CD14-positive monocyte (primary cell): ENCODE measurements around the gene DCP1A. TPM values are rescaled to one million over a fixed set of nuclear protein-coding genes. Genes with fewer than 3 reads are reported as not detected.
A peak's percentile ranks its signal among the peaks of the same experiment; 100 is the strongest.

ENCODE experiments used
- DNase-seq, 3 donors: peaks; one replicate each; pipeline ENCODE4 v3.0.0-alpha.2; 2011 to 2022
- H2AFZ ChIP-seq: 2 replicates; pipeline ENCODE4 v1.6.0; 2012; ENCODE audit warnings: mild to moderate bottlenecking, low read depth, low read length, inconsistent platforms; ENCODE audit not compliant: insufficient read depth, poor library complexity, severe bottlenecking
- H3K27ac ChIP-seq, 2 donors: 1 replicate in 1 of 2; 2 replicates in 1 of 2; pipeline ENCODE4 v1.5.1; 2012 to 2013; ENCODE audit warnings: low read length in 2 of 2, control low read depth in 1 of 2, inconsistent platforms in 1 of 2, low read depth in 1 of 2, mild to moderate bottlenecking in 1 of 2
- H3K27me3 ChIP-seq, 2 donors: one replicate each; pipeline versions ENCODE4 v1.6.0 to v1.6.1; 2011 to 2013; ENCODE audit warnings: low read length in 2 of 2; ENCODE audit not compliant: control insufficient read depth in 2 of 2, insufficient read depth in 2 of 2
- H3K36me3 ChIP-seq, 2 donors: replicated peaks in 1 of 2; 1 replicate in 1 of 2; 2 replicates in 1 of 2; pipeline versions ENCODE4 v1.5.1 to v1.6.1; 2012 to 2013; ENCODE audit warnings: low read length in 2 of 2, control low read depth in 1 of 2, inconsistent platforms in 1 of 2, mild to moderate bottlenecking in 1 of 2; ENCODE audit not compliant: insufficient read depth in 2 of 2, control insufficient read depth in 1 of 2
- H3K4me1 ChIP-seq, 2 donors: 1 replicate in 1 of 2; 2 replicates in 1 of 2; pipeline versions ENCODE4 v1.5.1 to v1.6.1; 2012 to 2013; ENCODE audit warnings: low read length in 2 of 2, control low read depth in 1 of 2, inconsistent platforms in 1 of 2, mild to moderate bottlenecking in 1 of 2, moderate library complexity in 1 of 2; ENCODE audit not compliant: insufficient read depth in 2 of 2, control insufficient read depth in 1 of 2
- H3K4me2 ChIP-seq: replicated peaks from 2 replicates; pipeline ENCODE3; 2012; ENCODE audit warnings: low read length, moderate library complexity, mild to moderate bottlenecking; ENCODE audit not compliant: poor library complexity, severe bottlenecking; ENCODE audit errors: extremely low read depth
- H3K4me3 ChIP-seq, 3 experiments: fragments of 200-600 bp in 1 of 3; sonication (generic) in 1 of 3; replicated peaks in 1 of 3; 1 replicate in 2 of 3; 2 replicates in 1 of 3; pipeline ENCODE4 v1.5.1; 2011 to 2013; ENCODE audit warnings: low read length in 3 of 3, mild to moderate bottlenecking in 3 of 3, control low read depth in 2 of 3, low read depth in 2 of 3, inconsistent platforms in 1 of 3, moderate library complexity in 1 of 3
- H3K79me2 ChIP-seq: 2 replicates; pipeline ENCODE4 v1.6.0; 2012; ENCODE audit warnings: mild to moderate bottlenecking, control low read depth, inconsistent platforms, low read length, moderate library complexity; ENCODE audit not compliant: insufficient read depth
- H3K9ac ChIP-seq: 2 replicates; pipeline ENCODE4 v1.6.0; 2017; ENCODE audit warnings: low read length, mild to moderate bottlenecking; ENCODE audit not compliant: insufficient read depth, poor library complexity, severe bottlenecking
- H3K9me3 ChIP-seq, 2 donors: replicated peaks in 1 of 2; 1 replicate in 1 of 2; 2 replicates in 1 of 2; pipeline versions ENCODE4 v1.5.1 to v1.6.1; 2012 to 2013; ENCODE audit warnings: low read length in 2 of 2, control low read depth in 1 of 2; ENCODE audit not compliant: control insufficient read depth in 1 of 2, insufficient read depth in 1 of 2
- H4K20me1 ChIP-seq: 2 replicates; pipeline ENCODE4 v1.6.0; 2012; ENCODE audit warnings: mild to moderate bottlenecking, low read length, control low read depth, moderate library complexity; ENCODE audit not compliant: insufficient read depth
- H3K27ac Mint-ChIP-seq, 7 donors: one replicate each; pipeline ENCODE4 v1.8.0; 2020; ENCODE audit warnings: mild to moderate bottlenecking in 7 of 7, mixed read lengths in 7 of 7, moderate library complexity in 6 of 7, inconsistent platforms in 2 of 7
- H3K27me3 Mint-ChIP-seq, 3 donors: one replicate each; pipeline ENCODE4 v1.8.0; 2021 to 2022; ENCODE audit warnings: low read depth in 3 of 3, mild to moderate bottlenecking in 3 of 3, mixed read lengths in 3 of 3, moderate library complexity in 3 of 3, inconsistent platforms in 1 of 3
- H3K36me3 Mint-ChIP-seq, 2 donors: one replicate each; pipeline ENCODE4 v1.8.0; 2020; ENCODE audit warnings: mixed read lengths in 2 of 2, inconsistent platforms in 1 of 2, mild to moderate bottlenecking in 1 of 2
- H3K4me1 Mint-ChIP-seq: one replicate; pipeline ENCODE4 v1.8.0; 2020; ENCODE audit warnings: mild to moderate bottlenecking, mixed read lengths
- H3K4me3 Mint-ChIP-seq, 2 donors: one replicate each; pipeline ENCODE4 v1.8.0; 2020; ENCODE audit warnings: mild to moderate bottlenecking in 2 of 2, mixed read lengths in 2 of 2, moderate library complexity in 1 of 2
- H3K9me3 Mint-ChIP-seq, 7 donors: one replicate each; pipeline ENCODE4 v1.8.0; 2020 to 2022; ENCODE audit warnings: mixed read lengths in 7 of 7, mild to moderate bottlenecking in 6 of 7, moderate library complexity in 6 of 7, inconsistent platforms in 2 of 7
- CTCF ChIP-seq: fragments of 200-600 bp; IDR thresholded peaks from one replicate; pipeline ENCODE4 v1.8.0; 2022; ENCODE audit warnings: antibody characterized with exemption, mild to moderate bottlenecking
- WGBS: methylation state at CpG from one replicate; pipeline ENCODE4 v1.1.5; 2013; ENCODE audit warnings: missing lambda C conversion rate; ENCODE audit not compliant: insufficient coverage; 5-methylcytosine and 5-hydroxymethylcytosine counted together
- intact Hi-C, 2 donors: fragments of 100-400 bp; cut with micrococcal nuclease; formaldehyde crosslinking; loops; one replicate each; pipeline versions ENCODE4 v1.15.0 to v1.15.1; 2023
- polyA plus RNA-seq, 3 donors: library from polyadenylated mRNA; depleted of rRNA in 1 of 3; unstranded in 2 of 3; stranded (reverse) in 1 of 3; fragments of 300-500 nt in 2 of 3; fragments of >200 nt in 1 of 3; fragmentation: Illumina TruSeq in 2 of 3; gene quantifications; 1 replicate in 2 of 3; 2 replicates in 1 of 3; pipeline ENCODE4 v1.2.3, GENCODE V29; 2012 to 2021

Gene DCP1A
- polyA plus RNA-seq, 3 donors: 11.9 to 25.4 (median 19.3) TPM

- Histone ChIP-seq H3K36me3 (no peaks in the 10 kb centered on the region), H3K4me2 (no peak overlapping the region), H3K4me1 (peaks cover 18% of the 10 kb centered on the region in 2 donors), H4K20me1 (no peaks in the 10 kb centered on the region), H3K9ac (no peak overlapping the region), H3K9me3 (no peaks in the 10 kb centered on the region), H3K27me3 (no peaks in the 10 kb centered on the region), H3K4me3 (no peak overlapping the region), H3K79me2 (no peaks in the 10 kb centered on the region), H3K27ac (no peak overlapping the region), H2AFZ (no peak overlapping the region)
- Mint-ChIP-seq H3K9me3 (no peaks in the 10 kb centered on the region), H3K4me3 (no peak overlapping the region), H3K4me1 (peaks cover 18% of the 10 kb centered on the region), H3K27ac (peak overlapping the region in 2 of 7 donors; percentile 36 to 73), H3K27me3 (peaks cover 0 to 6% (median 3%) of the 10 kb centered on the region in 3 donors), H3K36me3 (no peaks in the 10 kb centered on the region)
- intact Hi-C loops: no loop called here
- WGBS: no CpG with 5 or more reads among the region's 3 CpGs
- no peak for TF ChIP-seq CTCF
- DNase-seq: peak; percentile 23 to 53 (median 42)
Measured at GRCh38 chr3:53361852-53362251, 14.5 kb upstream of the DCP1A start.

- Histone ChIP-seq H3K79me2 (no peaks in the 10 kb centered on the region), H3K36me3 (no peaks in the 10 kb centered on the region), H3K4me3 (peak overlapping the region in 1 of 3 experiments; percentile 30), H3K27me3 (no peaks in the 10 kb centered on the region), H3K9ac (no peak overlapping the region), H4K20me1 (no peaks in the 10 kb centered on the region), H3K27ac (peak overlapping the region in 1 of 2 donors; percentile 88), H3K9me3 (no peaks in the 10 kb centered on the region), H3K4me2 (peak overlapping the region; percentile 38), H2AFZ (peak overlapping the region; percentile 38), H3K4me1 (peaks cover 46 to 51% of the 10 kb centered on the region in 2 donors)
- peaks cover 0 to 2% (median 0%) of the 10 kb centered on the region in 3 donors for H3K27me3 Mint-ChIP-seq
- intact Hi-C loops: no loop called here
- peak overlapping the region; percentile 79 to 94 (median 90) for H3K27ac Mint-ChIP-seq
- WGBS: no CpG with 5 or more reads among the region's 1 CpG
- H3K4me3 Mint-ChIP-seq: peak overlapping the region in 1 of 2 donors; percentile 71
- peak; percentile 17 to 64 (median 30) for DNase-seq
- H3K4me1 Mint-ChIP-seq: peaks cover 48% of the 10 kb centered on the region
- no peaks in the 10 kb centered on the region for H3K9me3 Mint-ChIP-seq
- no peak for TF ChIP-seq CTCF
- no peaks in the 10 kb centered on the region for H3K36me3 Mint-ChIP-seq
Measured at GRCh38 chr3:53357458-53357857, 10.1 kb upstream of the DCP1A start.
